ENCODE data around the gene AKR1E2. TPM values are rescaled to one million over a fixed set of nuclear protein-coding genes. Genes with fewer than 3 reads are reported as not detected.

Gene AKR1E2
- total and polyA plus RNA-seq, 2 donors from 2014 or later, result 1.8 to 5.8 TPM

DNA sequence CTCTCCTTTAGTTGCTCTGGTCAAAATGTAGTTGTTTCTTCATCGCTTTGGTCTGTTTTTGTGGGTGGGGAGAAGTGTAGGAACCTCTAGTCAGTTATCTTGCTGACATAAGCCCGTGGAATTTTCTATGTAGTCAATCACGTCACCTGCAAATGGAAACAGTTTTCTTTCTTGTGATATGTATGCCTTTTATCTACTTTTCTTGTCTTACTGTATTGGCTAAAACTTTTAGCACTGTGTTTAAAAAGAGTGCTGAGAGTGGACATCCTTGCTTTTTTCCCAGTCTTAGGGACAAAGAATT, 42.3 kb downstream of the AKR1E2 start:
- no peaks in the 10 kb centered on the region for H3K36me3 ChIP-seq (ENCODE audit: control insufficient read depth in 2 of 3, insufficient read depth in 3 of 3, low read length in 3 of 3)
- H3K27me3 ChIP-seq (ENCODE audit: control insufficient read depth, insufficient read depth, low read length), result no peaks in the 10 kb centered on the region
- H3K27ac ChIP-seq (ENCODE audit: low read depth in 2 of 2, low read length in 2 of 2), result no peak overlapping the region
- TF ChIP-seq CTCF (IDR thresholded peaks at IDR 0.05; ENCODE audit: borderline replicate concordance, extremely low read depth, insufficient read depth), result no peak
- no peaks in the 10 kb centered on the region for H3K9me3 ChIP-seq (ENCODE audit: control insufficient read depth in 2 of 3, insufficient read depth in 1 of 3, low read length in 3 of 3)
- intact Hi-C loops (cut with DNase I), result no loop called here
- H3K4me3 ChIP-seq (ENCODE audit: low read length in 3 of 3), result no peak overlapping the region
- DNase-seq (no peak), FAIRE-seq (no peak)
- no peak overlapping the region for H3K9ac ChIP-seq (ENCODE audit: low read length in 3 of 3)
- H3K4me1 ChIP-seq (ENCODE audit: control insufficient read depth in 2 of 3, insufficient read depth in 2 of 3, low read depth in 1 of 3, low read length in 3 of 3), result no peaks in the 10 kb centered on the region

DNA sequence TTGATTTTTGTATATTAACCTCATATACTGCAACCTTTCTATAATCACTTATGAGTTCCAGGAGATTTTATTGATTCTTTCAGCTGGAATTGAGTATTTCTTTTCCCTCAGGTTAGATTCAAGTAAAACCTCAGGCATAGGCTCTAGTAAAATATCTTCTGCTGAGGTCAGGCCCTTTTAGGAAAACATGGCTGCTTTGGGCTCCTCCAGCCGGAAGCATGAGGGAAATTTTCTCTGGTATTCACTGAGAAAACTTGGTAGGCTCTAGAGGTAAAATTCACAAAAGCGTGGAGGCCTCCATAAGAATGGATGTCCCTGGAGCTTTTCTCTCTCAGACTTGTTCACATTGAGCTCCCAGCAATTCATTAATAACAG, 56.7 kb downstream of the AKR1E2 start:
- H3K4me3 ChIP-seq (ENCODE audit: low read length in 3 of 3), result no peak overlapping the region
- no peak overlapping the region for H3K9ac ChIP-seq (ENCODE audit: low read length in 3 of 3)
- H3K36me3 ChIP-seq (ENCODE audit: control insufficient read depth in 2 of 3, insufficient read depth in 3 of 3, low read length in 3 of 3), result no peaks in the 10 kb centered on the region
- no peaks in the 10 kb centered on the region for H3K9me3 ChIP-seq (ENCODE audit: control insufficient read depth in 2 of 3, insufficient read depth in 1 of 3, low read length in 3 of 3)
- TF ChIP-seq CTCF (IDR thresholded peaks at IDR 0.05; ENCODE audit: borderline replicate concordance, extremely low read depth, insufficient read depth), result no peak
- no peaks in the 10 kb centered on the region for H3K4me1 ChIP-seq (ENCODE audit: control insufficient read depth in 2 of 3, insufficient read depth in 2 of 3, low read depth in 1 of 3, low read length in 3 of 3)
- FAIRE-seq, result no peak
- no peak for DNase-seq
- no peaks in the 10 kb centered on the region for H3K27me3 ChIP-seq (ENCODE audit: control insufficient read depth, insufficient read depth, low read length)
- no peak overlapping the region for H3K27ac ChIP-seq (ENCODE audit: low read depth in 2 of 2, low read length in 2 of 2)
- intact Hi-C loops (cut with DNase I), result no loop called here

DNA sequence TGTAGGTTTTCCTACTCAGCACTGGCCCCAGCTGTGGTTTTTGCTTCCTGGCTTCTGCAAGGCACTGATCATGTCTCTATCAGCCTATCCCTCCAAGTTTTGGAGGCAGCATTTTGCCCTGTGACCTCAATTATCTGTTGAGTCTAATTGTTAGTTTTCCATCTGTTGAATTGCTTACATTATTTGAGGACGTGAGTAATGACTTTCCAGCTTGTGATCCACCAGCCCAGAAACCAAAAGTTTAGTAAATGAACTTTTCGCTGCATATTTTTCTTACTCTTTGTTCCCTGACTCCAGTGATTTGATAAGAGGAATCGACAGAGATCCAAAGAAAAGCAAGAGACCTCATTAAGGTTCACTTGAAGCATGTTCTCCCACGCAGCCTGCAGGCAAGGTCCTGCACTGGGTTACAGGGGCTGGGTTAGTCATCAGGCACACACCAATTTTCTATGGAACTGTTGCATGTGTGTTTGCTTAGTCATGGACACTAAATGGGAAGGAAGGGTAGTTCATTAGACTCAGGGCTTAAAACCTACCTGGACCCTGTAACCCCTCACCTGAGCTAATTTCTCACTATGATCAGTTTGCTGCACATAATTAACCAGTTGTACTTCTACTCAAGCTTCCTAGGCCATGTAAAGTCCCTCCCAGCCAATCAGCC, 57.2 kb downstream of the AKR1E2 start:
- H3K4me1 ChIP-seq (ENCODE audit: control insufficient read depth in 2 of 3, insufficient read depth in 2 of 3, low read depth in 1 of 3, low read length in 3 of 3), result no peaks in the 10 kb centered on the region
- FAIRE-seq (no peak), DNase-seq (no peak)
- H3K36me3 ChIP-seq (ENCODE audit: control insufficient read depth in 2 of 3, insufficient read depth in 3 of 3, low read length in 3 of 3), result no peaks in the 10 kb centered on the region
- no peak overlapping the region for H3K4me3 ChIP-seq (ENCODE audit: low read length in 3 of 3)
- no peak overlapping the region for H3K9ac ChIP-seq (ENCODE audit: low read length in 3 of 3)
- H3K27me3 ChIP-seq (ENCODE audit: control insufficient read depth, insufficient read depth, low read length), result no peaks in the 10 kb centered on the region
- intact Hi-C loops (cut with DNase I), result no loop called here
- no peak overlapping the region for H3K27ac ChIP-seq (ENCODE audit: low read depth in 2 of 2, low read length in 2 of 2)
- no peaks in the 10 kb centered on the region for H3K9me3 ChIP-seq (ENCODE audit: control insufficient read depth in 2 of 3, insufficient read depth in 1 of 3, low read length in 3 of 3)
- no peak for TF ChIP-seq CTCF (IDR thresholded peaks at IDR 0.05; ENCODE audit: borderline replicate concordance, extremely low read depth, insufficient read depth)

DNA sequence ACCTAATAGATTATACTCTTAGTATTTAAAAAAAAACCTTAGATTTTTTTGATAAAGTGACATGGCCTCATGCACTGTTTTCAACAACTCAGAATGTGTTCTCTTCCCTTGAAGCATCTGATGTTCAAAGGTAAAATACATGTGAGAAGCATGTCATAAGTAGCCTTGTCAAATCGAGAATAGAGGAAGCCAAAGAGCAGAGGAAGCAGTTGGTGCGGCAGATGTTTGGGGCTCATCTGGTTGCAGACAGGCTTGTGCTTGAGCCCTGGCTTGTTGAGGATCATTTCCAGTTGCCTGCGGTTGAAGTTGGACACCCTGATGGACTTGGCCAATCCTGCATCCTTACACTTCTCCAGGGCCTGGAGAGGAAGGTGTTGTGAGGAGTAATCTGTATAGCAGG, 59.2 kb downstream of the AKR1E2 start:
- FAIRE-seq (no peak), DNase-seq (no peak)
- Histone ChIP-seq H3K27me3 (ENCODE audit: control insufficient read depth, insufficient read depth, low read length) (no peaks in the 10 kb centered on the region), H3K9ac (ENCODE audit: low read length in 3 of 3) (no peak overlapping the region), H3K9me3 (ENCODE audit: control insufficient read depth in 2 of 3, insufficient read depth in 1 of 3, low read length in 3 of 3) (no peaks in the 10 kb centered on the region), H3K4me3 (ENCODE audit: low read length in 3 of 3) (no peak overlapping the region), H3K27ac (ENCODE audit: low read depth in 2 of 2, low read length in 2 of 2) (no peak overlapping the region), H3K36me3 (ENCODE audit: control insufficient read depth in 2 of 3, insufficient read depth in 3 of 3, low read length in 3 of 3) (no peaks in the 10 kb centered on the region), H3K4me1 (ENCODE audit: control insufficient read depth in 2 of 3, insufficient read depth in 2 of 3, low read depth in 1 of 3, low read length in 3 of 3) (no peaks in the 10 kb centered on the region)
- TF ChIP-seq CTCF (IDR thresholded peaks at IDR 0.05; ENCODE audit: borderline replicate concordance, extremely low read depth, insufficient read depth), result no peak
- intact Hi-C loops (cut with DNase I), result no loop called here
